ENCODE data around the gene CATSPER4.

CATSPER4 gene

GRCh38 chr1:26190373-26190987, at the start of gene CATSPER4:
TSS of gene CATSPER4 (plus strand) at chr1:26190602. CDS start at chr1:26190628, 26 bp downstream.
- peak; percentile 8 for DNase-seq

- no peak for DNase-seq
Measured at GRCh38 chr1:26142159-26142558, 48.2 kb upstream of the CATSPER4 start.

- DNase-seq: peak; percentile 85
Measured at GRCh38 chr1:26145041-26145959, 45.1 kb upstream of the CATSPER4 start.

- DNase-seq: no peak
Measured at GRCh38 chr1:26145960-26146294, 44.5 kb upstream of the CATSPER4 start.

GRCh38 chr1:26148887-26149286, 41.5 kb upstream of the CATSPER4 start:
- DNase-seq: no peak

GRCh38 chr1:26153966-26154532, 36.4 kb upstream of the CATSPER4 start:
- DNase-seq: no peak

- DNase-seq: no peak
Measured at GRCh38 chr1:26154750-26155149, 35.7 kb upstream of the CATSPER4 start.

GRCh38 chr1:26155370-26156284, 34.8 kb upstream of the CATSPER4 start:
- no peak for DNase-seq

- peak; percentile 48 for DNase-seq
Measured at GRCh38 chr1:26156285-26157038, 33.9 kb upstream of the CATSPER4 start.

GRCh38 chr1:26158271-26158907, 32.0 kb upstream of the CATSPER4 start:
- DNase-seq: no peak

- DNase-seq: no peak
Measured at GRCh38 chr1:26158908-26159742, 31.3 kb upstream of the CATSPER4 start, which contains the start of gene FAM110D. TSS of gene FAM110D (plus strand) at chr1:26159079. CDS start at chr1:26161292, 2,213 bp downstream.

GRCh38 chr1:26159743-26160039, 30.7 kb upstream of the CATSPER4 start:
- DNase-seq: no peak

- no peak for DNase-seq
Measured at GRCh38 chr1:26160527-26161414, 29.6 kb upstream of the CATSPER4 start.

GRCh38 chr1:26161415-26162219, 28.8 kb upstream of the CATSPER4 start:
- DNase-seq: peak; percentile 32

- no peak for DNase-seq
Measured at GRCh38 chr1:26162220-26162709, 28.1 kb upstream of the CATSPER4 start.

GRCh38 chr1:26163684-26164035, 26.7 kb upstream of the CATSPER4 start:
- DNase-seq: no peak

GRCh38 chr1:26164036-26164860, 26.2 kb upstream of the CATSPER4 start:
- no peak for DNase-seq

Measured in NCI-H1436 (cell line).